H1 (cell line): Measurements from ENCODE around the gene PRSS48. TPM values are rescaled to one million over a fixed set of nuclear protein-coding genes. Genes with fewer than 3 reads are reported as not detected.

Experiments used
- CTCF ChIA-PET: fragments of 300-600 bp; sonication (Branson Sonifier 250); formaldehyde crosslinking; loops from one replicate; lab custom pipeline; 2021; ENCODE audit not compliant: partially characterized antibody; lab: Charles Lee
- POLR2A ChIA-PET: fragments of 300-600 bp; sonication (Branson Sonifier 250); formaldehyde crosslinking; loops from one replicate; lab custom pipeline; 2021; ENCODE audit warnings: inconsistent platforms; ENCODE audit not compliant: partially characterized antibody; lab: Charles Lee
- DNase-seq, 2 experiments: peaks; one replicate each; pipeline versions ENCODE4 v3.0.0 to v3.0.0-alpha.2; 2010 to 2022; ENCODE audit warnings: low spot score in 2 of 2, low read depth in 1 of 2, mixed read lengths in 1 of 2
- FAIRE-seq: peaks from 2 replicates; lab custom pipeline; 2011; peaks lifted over from hg19 to GRCh38; lab: Jason Lieb, UNC
- H2AFZ ChIP-seq: 2 replicates; pipeline ENCODE4 v1.8.1; 2012; ENCODE audit warnings: low read length, inconsistent platforms
- H2AK5ac ChIP-seq: 2 replicates; pipeline ENCODE4 v1.6.1; 2013; ENCODE audit warnings: low read depth, low read length
- H2BK120ac ChIP-seq: replicated peaks from 2 replicates; pipeline ENCODE3; 2013; ENCODE audit warnings: low read depth, low read length, inconsistent platforms
- H2BK12ac ChIP-seq: 2 replicates; pipeline ENCODE4 v1.6.1; 2013; ENCODE audit warnings: low read depth, low read length
- H2BK15ac ChIP-seq: 2 replicates; pipeline ENCODE4 v1.6.1; 2013; ENCODE audit warnings: low read length
- H2BK20ac ChIP-seq: 2 replicates; pipeline ENCODE4 v1.6.1; 2013; ENCODE audit warnings: low read length
- H2BK5ac ChIP-seq: 2 replicates; pipeline ENCODE4 v1.6.1; 2013; ENCODE audit warnings: low read depth, low read length
- H3K14ac ChIP-seq: 2 replicates; pipeline ENCODE4 v1.6.1; 2013; ENCODE audit warnings: inconsistent platforms; ENCODE audit not compliant: insufficient read length
- H3K18ac ChIP-seq: 2 replicates; pipeline ENCODE4 v1.6.1; 2013; ENCODE audit warnings: low read length; ENCODE audit errors: extremely low read depth
- H3K23ac ChIP-seq: 2 replicates; pipeline ENCODE4 v1.6.1; 2013; ENCODE audit warnings: inconsistent platforms; ENCODE audit not compliant: insufficient read length
- H3K23me2 ChIP-seq: 2 replicates; pipeline ENCODE4 v1.6.1; 2013; ENCODE audit warnings: low read depth, low read length
- H3K27ac ChIP-seq: 2 replicates; pipeline ENCODE4 v1.6.1; 2011; ENCODE audit warnings: low read depth, low read length, inconsistent platforms
- H3K27me3 ChIP-seq, 4 experiments: replicated peaks in 1 of 4; 1 replicate in 1 of 4; 2 replicates in 3 of 4; pipeline versions ENCODE4 v1.6.1 to v1.8.1; 2011 to 2013; ENCODE audit warnings: low read length in 3 of 4, mild to moderate bottlenecking in 3 of 4, inconsistent platforms in 2 of 4, mixed read lengths in 2 of 4, moderate library complexity in 1 of 4; ENCODE audit not compliant: control insufficient read depth in 3 of 4, insufficient read depth in 3 of 4; ENCODE audit errors: extremely low read depth in 1 of 4
- H3K36me3 ChIP-seq, 4 experiments: 2 replicates each; pipeline versions ENCODE4 v1.6.1 to v1.8.1; 2011 to 2013; ENCODE audit warnings: mild to moderate bottlenecking in 4 of 4, low read length in 3 of 4, moderate library complexity in 2 of 4, control low read depth in 1 of 4, inconsistent platforms in 1 of 4; ENCODE audit not compliant: insufficient read depth in 4 of 4, control insufficient read depth in 2 of 4
- H3K4ac ChIP-seq: replicated peaks from 2 replicates; pipeline ENCODE3; 2013; ENCODE audit warnings: low read length, low read depth, mixed read lengths, inconsistent platforms; ENCODE audit not compliant: insufficient read length
- H3K4me1 ChIP-seq, 4 experiments: replicated peaks in 1 of 4; 1 replicate in 1 of 4; 2 replicates in 3 of 4; pipeline versions ENCODE4 v1.6.1 to v1.8.1; 2011 to 2013; ENCODE audit warnings: low read length in 3 of 4, inconsistent platforms in 2 of 4, mixed read lengths in 1 of 4; ENCODE audit not compliant: insufficient read depth in 4 of 4, control insufficient read depth in 3 of 4
- H3K4me2 ChIP-seq, 2 experiments: 2 replicates each; pipeline versions ENCODE4 v1.6.1 to v1.8.1; 2011 to 2013; ENCODE audit warnings: low read depth in 2 of 2, low read length in 2 of 2, control low read depth in 1 of 2, inconsistent platforms in 1 of 2, mild to moderate bottlenecking in 1 of 2; ENCODE audit not compliant: insufficient read depth in 1 of 2
- H3K4me3 ChIP-seq, 4 experiments: fragments of 200-600, 300-600 bp in 1 of 4; sonication (generic), shearing (Covaris generic), sonication (Bioruptor Twin) in 1 of 4; 2 replicates each; pipeline versions ENCODE4 v1.5.1 to v1.8.1; 2011 to 2016; ENCODE audit warnings: low read length in 4 of 4, low read depth in 3 of 4, control low read depth in 2 of 4, inconsistent platforms in 2 of 4, mild to moderate bottlenecking in 2 of 4, mixed read lengths in 1 of 4, moderate library complexity in 1 of 4; ENCODE audit not compliant: insufficient read depth in 2 of 4; ENCODE audit errors: extremely low read depth in 1 of 4
- H3K56ac ChIP-seq: replicated peaks from 2 replicates; pipeline ENCODE3; 2013; ENCODE audit warnings: low read depth, mild to moderate bottlenecking, mixed read lengths, low read length, inconsistent platforms; ENCODE audit not compliant: insufficient read length
- H3K79me1 ChIP-seq: 2 replicates; pipeline ENCODE4 v1.6.1; 2013; ENCODE audit warnings: low read depth, low read length, control low read depth
- H3K79me2 ChIP-seq, 2 experiments: 2 replicates each; pipeline versions ENCODE4 v1.6.1 to v1.8.1; 2012 to 2013; ENCODE audit warnings: low read length in 2 of 2, mild to moderate bottlenecking in 2 of 2, inconsistent platforms in 1 of 2; ENCODE audit not compliant: insufficient read depth in 2 of 2, control insufficient read depth in 1 of 2
- H3K9ac ChIP-seq, 4 experiments: replicated peaks in 1 of 4; 1 replicate in 1 of 4; 2 replicates in 3 of 4; pipeline versions ENCODE4 v1.6.1 to v1.8.1; 2011 to 2013; ENCODE audit warnings: low read depth in 3 of 4, low read length in 3 of 4, control low read depth in 2 of 4, mild to moderate bottlenecking in 2 of 4, moderate library complexity in 2 of 4, inconsistent platforms in 1 of 4; ENCODE audit errors: extremely low read depth in 1 of 4
- H3K9me3 ChIP-seq, 2 experiments: 2 replicates each; pipeline versions ENCODE4 v1.6.1 to v1.8.1; 2012 to 2013; ENCODE audit warnings: mild to moderate bottlenecking in 2 of 2, moderate library complexity in 2 of 2, control low read depth in 1 of 2, inconsistent platforms in 1 of 2, low read depth in 1 of 2, low read length in 1 of 2, mixed read lengths in 1 of 2; ENCODE audit not compliant: insufficient read depth in 2 of 2
- H4K20me1 ChIP-seq, 2 experiments: replicated peaks in 1 of 2; 2 replicates each; pipeline versions ENCODE3 to v1.8.1; 2011 to 2013; ENCODE audit warnings: inconsistent platforms in 2 of 2, low read length in 2 of 2, mild to moderate bottlenecking in 1 of 2; ENCODE audit not compliant: insufficient read depth in 2 of 2, control insufficient read depth in 1 of 2
- H4K5ac ChIP-seq: 2 replicates; pipeline ENCODE4 v1.6.1; 2013; ENCODE audit warnings: low read length, low read depth, mixed read lengths, inconsistent platforms; ENCODE audit not compliant: insufficient read length
- H4K8ac ChIP-seq: 2 replicates; pipeline ENCODE4 v1.8.0; 2013; ENCODE audit warnings: mild to moderate bottlenecking, moderate library complexity, low read length, inconsistent platforms; ENCODE audit not compliant: insufficient read depth; ENCODE audit errors: extremely low read depth
- H4K91ac ChIP-seq: replicated peaks from 2 replicates; pipeline ENCODE3; 2013; ENCODE audit warnings: low read length, mixed read lengths, inconsistent platforms; ENCODE audit not compliant: insufficient read length
- CEBPB ChIP-seq: IDR thresholded peaks from 2 replicates; pipeline ENCODE4 v1.6.1; 2012; ENCODE audit warnings: low read depth, low read length
- RBBP5 ChIP-seq: IDR thresholded peaks from 2 replicates; pipeline ENCODE4 v1.7.1; 2012; ENCODE audit warnings: low read depth, mild to moderate bottlenecking, inconsistent platforms, low read length, moderate library complexity, borderline replicate concordance
- WGBS, 2 experiments: shearing (Covaris generic) in 1 of 2; methylation state at CpG; one replicate each; pipeline versions ENCODE4 v1.1.6 to v1.1.7; 2013 to 2015; ENCODE audit warnings: low lambda C conversion rate in 2 of 2, mixed read lengths in 2 of 2, inconsistent platforms in 1 of 2, low coverage in 1 of 2, missing lambda C conversion rate in 1 of 2; ENCODE audit not compliant: insufficient replicate concordance in 2 of 2, insufficient coverage in 1 of 2, insufficient read length in 1 of 2; ENCODE audit errors: extremely low coverage in 1 of 2, missing lambda C conversion rate in 1 of 2; 5-methylcytosine and 5-hydroxymethylcytosine counted together
- polyA plus RNA-seq, 7 experiments: library from polyadenylated mRNA; depleted of rRNA in 3 of 7; stranded (reverse) in 5 of 7; unstranded in 2 of 7; fragments of >200 nt in 5 of 7; fragments of 200-250 nt in 2 of 7; gene quantifications; 1 replicate in 5 of 7; 2 replicates in 1 of 7; 4 replicates in 1 of 7; pipeline versions ENCODE4 v1.2.1 to v1.2.3, GENCODE V29; 2011 to 2013; ENCODE audit warnings: missing spikeins in 2 of 7, mixed read lengths in 2 of 7
- total RNA-seq: library from RNA; stranded (reverse); fragmentation: NEBNext Ultra II Directional; extraction: Animal tissue kit (Norgen Biotek cat#: 25700); gene quantifications from 2 replicates; pipeline ENCODE4 v1.2.1, GENCODE V29; 2021

Gene PRSS48
- total and polyA plus RNA-seq, 2 of the 8 experiments (the other 6 are each of a cell fraction or from before 2014, with no cell fraction given): not detected

DNA sequence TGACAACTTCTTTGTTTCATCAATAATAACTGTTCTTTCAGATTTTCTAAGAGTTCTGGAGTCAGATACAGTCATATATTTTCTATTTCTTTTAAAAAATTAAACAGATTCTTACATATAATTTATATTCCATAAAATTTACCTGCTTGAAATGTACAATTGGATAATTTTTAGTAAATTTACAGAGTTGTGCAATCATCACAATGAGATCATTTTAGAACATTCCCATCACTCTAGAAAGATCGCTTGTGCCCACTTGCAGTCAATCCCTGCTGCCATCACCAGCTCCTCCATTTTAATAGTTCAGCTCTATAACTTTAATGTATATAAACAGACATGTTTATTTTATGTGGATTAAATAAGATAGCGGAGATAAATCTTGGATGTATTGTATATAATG is 29.6 kb upstream of the PRSS48 start:
- H2BK12ac ChIP-seq: no peak overlapping the region
- POLR2A ChIA-PET: interaction anchor here (0.8 kb wide), 1 partner anchor 28 kb away, joined by 3 read pairs; no protein-coding TSS in a partner anchor
- H4K20me1 ChIP-seq: no peaks in the 10 kb centered on the region
- no peak overlapping the region for H3K4ac ChIP-seq
- H2BK120ac ChIP-seq: no peak overlapping the region
- H3K9me3 ChIP-seq: no peaks in the 10 kb centered on the region
- no peaks in the 10 kb centered on the region for H3K23me2 ChIP-seq
- H2BK5ac ChIP-seq: no peak overlapping the region
- H2BK15ac ChIP-seq: no peak overlapping the region
- peaks cover 2% of the 10 kb centered on the region; the same call in 1 of the 2 replicates for H3K79me1 ChIP-seq
- no peak overlapping the region for H4K8ac ChIP-seq
- CTCF ChIA-PET: interaction anchor here (0.5 to 2.1 kb wide), 4 partner anchors 8 to 147 kb away, joined by 3 to 7 read pairs (median 3); partner anchors contain the start of gene PRSS48
- no peak overlapping the region for H3K9ac ChIP-seq
- H3K36me3 ChIP-seq: no peaks in the 10 kb centered on the region
- no peak overlapping the region for H2AK5ac ChIP-seq
- H3K4me3 ChIP-seq: no peak overlapping the region
- no peak overlapping the region for H3K27ac ChIP-seq
- H3K79me2 ChIP-seq: peaks cover 0 to 64% of the 10 kb centered on the region in 2 experiments; a peak in 3 of 4 replicates
- no peak overlapping the region for H2AFZ ChIP-seq
- no peak overlapping the region for H3K4me2 ChIP-seq
- 89% methylated on average over 2 of the region's 2 CpGs; no CpG with 5 or more reads in 1 of the 2 experiments for WGBS, 2 experiments
- H3K14ac ChIP-seq: no peak overlapping the region
- H3K27me3 ChIP-seq: no peaks in the 10 kb centered on the region
- no peak overlapping the region for H3K18ac ChIP-seq
- H3K23ac ChIP-seq: no peak overlapping the region
- FAIRE-seq: no peak
- no peak overlapping the region for H4K91ac ChIP-seq
- peaks cover 0 to 15% (median 4%) of the 10 kb centered on the region in 4 experiments; a peak in 1 of 7 replicates for H3K4me1 ChIP-seq
- peak; percentile 8; the same call in 1 of the 2 replicates for TF ChIP-seq CEBPB
- TF ChIP-seq RBBP5: no peak
- no peak overlapping the region for H4K5ac ChIP-seq
- no peak for DNase-seq
- H3K56ac ChIP-seq: no peak overlapping the region
- H2BK20ac ChIP-seq: no peak overlapping the region
